GM19463 (cell line): ENCODE results near the gene RPL36AL.
"Not testable (repeated sequence)": the region's sequence is repeated elsewhere in the genome, so short reads cannot be mapped to it uniquely, and the experiment has no call there.

ENCODE experiments used
- ATAC-seq: cut with Tn5 transposase; IDR thresholded peaks from one replicate; pipeline ENCODE4 v1.9.1; 2021; ENCODE audit warnings: mild to moderate bottlenecking, moderate library complexity; ENCODE audit not compliant: unreplicated experiment

The RPL36AL gene

GRCh38 chr14:49619730-49620129 lies 696 bp downstream of the RPL36AL start:
- ATAC-seq, result no peak

DNA sequence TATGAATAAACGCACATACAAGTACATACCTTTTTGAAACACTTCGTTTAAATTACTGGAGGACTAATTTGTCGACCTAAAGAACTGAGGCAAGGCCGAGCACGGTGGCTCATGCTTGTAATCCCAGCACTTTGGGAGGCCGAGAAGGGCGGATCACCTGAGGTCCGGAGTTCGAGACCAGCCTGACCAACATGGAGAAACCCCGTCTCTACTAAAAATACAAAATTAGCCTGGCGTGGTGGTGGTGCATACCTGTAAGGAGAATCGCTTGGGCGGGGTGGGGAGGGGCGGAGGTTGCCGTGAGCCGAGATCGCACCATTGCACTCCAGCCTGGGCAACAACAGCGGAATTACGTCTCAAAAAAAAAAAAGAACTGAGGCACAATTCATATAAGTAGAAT lies 1.2 kb downstream of the RPL36AL start:
- not testable (repeated sequence) for ATAC-seq

DNA sequence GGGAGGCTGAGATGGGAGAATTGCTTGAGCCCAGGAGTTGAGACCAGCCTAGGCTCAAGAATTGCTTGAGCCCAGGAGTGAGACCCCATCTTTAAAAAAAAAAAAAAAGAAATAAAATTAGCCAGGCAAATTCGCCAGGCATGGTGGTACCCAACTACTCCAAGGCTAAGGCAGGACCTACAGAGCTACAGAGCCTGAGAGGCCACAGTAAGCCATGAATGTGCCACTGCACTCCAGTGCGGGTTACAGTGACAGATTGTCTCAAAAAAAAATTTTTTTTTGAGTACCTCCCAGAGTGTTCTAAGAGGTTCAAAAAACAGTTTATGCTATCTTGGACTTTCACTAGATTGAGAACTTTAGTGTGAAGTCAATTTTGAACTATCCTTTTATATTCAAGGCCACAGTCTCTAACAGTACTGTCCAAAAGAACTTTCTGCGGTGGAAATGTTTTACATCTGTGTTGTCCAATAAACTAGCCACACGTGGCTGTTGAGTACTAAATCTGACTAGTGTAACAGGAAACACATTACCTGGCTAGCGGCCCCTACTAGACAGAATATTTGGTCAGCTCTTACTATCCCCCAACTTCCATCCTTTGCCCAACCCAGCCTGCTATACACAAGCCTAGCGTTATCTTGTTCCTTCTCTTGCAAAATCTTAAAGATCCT lies 2.4 kb downstream of the RPL36AL start:
- no peak for ATAC-seq

GRCh38 chr14:49615776-49616175 lies 4.7 kb downstream of the RPL36AL start:
- ATAC-seq, result no peak

- no peak for ATAC-seq
These were observed 6.2 kb downstream of the RPL36AL start for GRCh38 chr14:49614196-49614595.

DNA sequence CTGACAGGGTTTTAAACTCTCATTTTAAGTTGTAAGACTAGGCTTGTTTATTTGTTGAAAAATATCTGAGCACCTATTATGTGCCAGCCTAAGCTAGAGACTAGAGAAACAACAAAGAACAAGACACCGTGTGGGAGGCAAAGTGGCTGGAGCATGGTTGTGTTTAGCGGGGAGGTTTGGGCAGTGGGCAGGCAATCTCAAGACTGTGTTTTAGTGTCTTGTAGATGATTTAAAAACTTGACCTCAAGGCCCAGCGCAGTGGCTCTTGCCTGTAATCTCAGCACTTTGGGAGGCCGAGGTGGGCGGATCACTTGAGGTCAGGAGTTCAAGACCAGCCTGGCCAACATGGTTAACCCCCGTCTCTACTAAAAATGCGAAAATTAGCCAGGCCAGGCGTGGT lies 7.8 kb downstream of the RPL36AL start:
- no peak for ATAC-seq

GRCh38 chr14:49612251-49612650 lies 8.2 kb downstream of the RPL36AL start:
- no peak for ATAC-seq

- ATAC-seq, result no peak
These were observed 12.8 kb downstream of the RPL36AL start for GRCh38 chr14:49607583-49607982.

DNA sequence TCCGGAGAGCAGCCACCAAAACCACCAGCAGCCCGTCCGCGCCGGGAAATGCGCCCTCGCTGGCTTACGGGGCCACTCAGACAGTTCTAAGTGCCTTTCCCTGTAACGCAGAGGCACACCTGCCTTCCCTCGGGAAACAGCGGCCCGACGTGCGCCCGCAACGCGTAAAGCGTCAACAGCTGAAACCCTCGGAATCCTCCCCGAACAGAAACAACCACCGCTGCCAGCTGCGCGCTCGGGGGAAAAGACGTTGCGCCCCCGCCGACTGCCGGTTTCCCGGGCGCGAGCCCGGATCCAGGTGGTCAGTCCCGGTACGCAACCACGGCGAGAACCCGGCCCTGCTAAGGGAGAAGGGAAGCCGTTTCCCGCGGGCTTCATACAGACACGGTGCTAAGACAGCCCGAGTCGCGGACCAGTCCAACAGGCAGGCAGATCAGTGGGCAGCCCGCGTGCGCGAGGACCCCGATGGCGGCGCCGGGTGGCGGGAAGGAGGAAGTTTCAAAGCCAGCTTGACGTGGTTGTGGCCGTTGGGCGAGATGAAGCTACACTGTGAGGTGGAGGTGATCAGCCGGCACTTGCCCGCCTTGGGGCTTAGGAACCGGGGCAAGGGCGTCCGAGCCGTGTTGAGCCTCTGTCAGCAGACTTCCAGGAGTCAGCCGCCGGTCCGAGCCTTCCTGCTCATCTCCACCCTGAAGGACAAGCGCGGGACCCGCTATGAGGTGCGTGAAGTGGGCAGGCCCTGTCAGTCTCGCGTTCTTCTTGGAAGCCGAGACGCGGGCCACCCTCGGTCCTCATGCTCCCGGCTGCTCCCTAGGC lies 21.7 kb downstream of the RPL36AL start, which contains the start of gene LRR1:
Gene LRR1 (plus strand): TSS at position 456 of the 816 bp plus-strand sequence. CDS start 81 bp downstream, at position 537.
- peak; percentile 54 for ATAC-seq

- peak; percentile 0 for ATAC-seq
These were observed 22.3 kb downstream of the RPL36AL start for GRCh38 chr14:49598189-49598484.

- ATAC-seq, result no peak
These were observed 25.9 kb downstream of the RPL36AL start for GRCh38 chr14:49594347-49595091.

- no peak for ATAC-seq
These were observed 27.4 kb downstream of the RPL36AL start for GRCh38 chr14:49593016-49593415.

DNA sequence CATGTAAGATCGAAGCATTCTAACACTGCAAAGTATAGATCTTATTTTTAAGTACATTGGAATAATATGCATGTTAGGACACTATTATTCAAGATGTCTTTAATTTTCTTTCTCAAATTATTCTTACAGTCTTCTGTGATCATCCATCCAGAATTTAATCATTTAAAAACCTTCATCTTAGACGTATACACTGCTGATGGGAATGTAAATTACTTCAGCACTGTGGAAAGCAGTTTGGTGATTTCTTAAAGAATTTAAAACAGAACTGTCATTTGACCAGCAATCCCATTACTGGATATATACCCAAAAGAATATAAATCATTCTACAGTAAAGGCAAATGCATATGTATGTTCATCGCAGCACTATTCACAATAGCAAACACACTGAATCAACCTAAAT lies 31.0 kb downstream of the RPL36AL start:
- ATAC-seq, result no peak

DNA sequence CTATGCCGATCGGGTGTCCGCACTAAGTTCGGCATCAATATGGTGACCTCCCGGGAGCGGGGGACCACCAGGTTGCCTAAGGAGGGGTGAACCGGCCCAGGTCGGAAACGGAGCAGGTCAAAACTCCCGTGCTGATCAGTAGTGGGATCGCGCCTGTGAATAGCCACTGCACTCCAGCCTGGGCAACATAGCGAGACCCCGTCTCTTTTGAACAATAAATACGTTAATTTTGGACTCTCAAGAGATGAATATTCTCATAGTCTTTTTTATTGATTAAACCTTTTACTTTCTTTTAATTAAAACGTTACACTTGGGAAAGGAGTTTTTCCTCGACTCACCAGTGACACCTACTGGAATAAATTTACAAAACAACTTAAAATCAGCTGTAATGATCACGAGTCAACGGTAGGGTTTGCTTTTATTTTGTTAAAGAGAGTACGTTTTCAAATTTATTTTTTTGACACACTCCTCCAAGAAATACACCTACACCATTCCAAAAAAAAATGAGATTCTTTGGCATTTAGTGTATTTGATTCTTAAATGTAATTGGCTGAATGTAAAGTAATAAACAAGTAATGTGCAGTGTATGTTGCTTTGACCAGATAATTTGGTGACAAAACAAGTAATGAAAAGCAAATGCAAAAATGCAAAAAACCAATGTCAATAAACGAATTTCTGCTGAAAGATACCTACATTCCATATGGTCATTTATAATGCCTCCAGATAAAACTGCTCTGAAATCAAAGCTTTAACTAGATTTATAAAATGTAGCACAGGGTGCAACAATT lies 33.6 kb downstream of the RPL36AL start:
- peak; percentile 17 for ATAC-seq

GRCh38 chr14:49585803-49586672 lies 34.4 kb downstream of the RPL36AL start, which contains the start of gene RPS29:
Gene RPS29, minus strand, starts transcription at chr14:49586380. Its CDS starts 34 bp downstream, at chr14:49586346.
- ATAC-seq, result peak; percentile 83

- ATAC-seq, result not testable (repeated sequence)
These were observed 35.3 kb downstream of the RPL36AL start for GRCh38 chr14:49584981-49585640.

- ATAC-seq, result no peak
These were observed 36.4 kb downstream of the RPL36AL start for GRCh38 chr14:49584058-49584457.

DNA sequence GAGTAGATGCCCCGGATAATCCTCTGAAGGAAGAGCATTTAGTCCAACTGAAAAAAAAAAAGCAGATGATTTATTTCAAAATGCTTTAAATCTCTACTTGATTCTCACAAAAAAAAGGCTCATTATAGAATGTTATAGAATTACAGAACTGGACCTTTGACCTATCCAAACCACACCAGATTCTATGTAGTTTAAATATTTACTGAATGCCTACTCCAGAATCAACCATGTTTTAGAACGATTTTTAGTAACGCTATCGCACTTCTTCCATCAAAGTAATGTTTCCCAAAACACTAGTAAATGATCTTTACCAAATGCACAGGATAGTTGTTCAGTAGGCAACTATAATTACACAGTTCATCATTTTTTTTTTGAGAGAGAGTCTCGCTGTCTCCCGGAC lies 36.8 kb downstream of the RPL36AL start:
- no peak for ATAC-seq
